GM21737 (cell line): ENCODE results near the gene NRARP.

Experiments used
- ATAC-seq: cut with Tn5 transposase; IDR thresholded peaks from one replicate; pipeline ENCODE4 v1.9.1; 2021; ENCODE audit warnings: mild to moderate bottlenecking, moderate library complexity; ENCODE audit not compliant: unreplicated experiment

The NRARP gene

DNA sequence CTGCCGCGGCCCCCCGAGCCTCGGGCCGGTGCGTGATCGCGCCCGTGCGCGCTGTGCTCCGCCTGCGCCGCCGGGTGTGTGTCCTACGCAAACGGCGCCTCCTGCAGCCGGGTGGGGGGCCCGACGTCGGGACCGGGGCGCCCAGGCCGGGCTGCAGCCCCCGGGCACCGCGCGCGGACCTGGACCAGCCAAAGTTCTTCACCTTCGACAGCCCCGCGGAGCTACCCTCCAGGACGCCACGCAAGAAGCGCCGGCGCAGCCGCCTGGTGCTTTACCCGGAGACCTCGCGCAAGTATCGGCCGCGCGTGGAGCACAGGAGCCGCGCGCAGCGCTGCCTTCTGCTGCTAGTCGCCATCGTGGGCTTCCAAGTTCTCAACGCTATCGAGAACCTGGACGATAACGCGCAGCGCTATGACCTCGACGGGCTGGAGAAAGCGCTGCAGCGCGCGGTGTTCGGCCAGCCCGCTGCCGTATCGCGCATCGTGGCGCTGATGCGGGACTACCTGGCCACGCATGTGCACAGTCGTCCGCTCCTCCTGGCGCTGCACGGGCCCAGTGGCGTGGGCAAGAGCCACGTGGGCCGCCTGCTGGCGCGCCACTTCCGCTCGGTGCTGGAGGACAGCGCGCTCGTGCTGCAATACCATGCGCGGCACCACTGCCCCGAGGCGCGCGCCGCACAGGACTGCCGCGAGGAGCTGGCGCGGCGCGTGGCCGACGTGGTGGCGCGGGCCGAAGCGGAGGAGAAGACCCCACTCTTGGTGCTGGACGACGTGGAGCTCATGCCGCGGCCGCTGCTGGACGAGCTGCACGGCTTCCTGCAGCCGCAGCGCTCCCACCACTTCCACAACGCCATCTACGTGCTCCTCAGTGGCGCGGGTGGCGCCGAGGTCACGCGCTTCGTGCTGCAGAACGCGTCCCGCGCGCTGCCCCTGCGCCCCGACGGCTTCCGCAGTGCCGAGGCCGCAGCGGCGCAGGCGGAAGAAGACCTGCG lies 23.1 kb downstream of the NRARP start:
- no peak for ATAC-seq

DNA sequence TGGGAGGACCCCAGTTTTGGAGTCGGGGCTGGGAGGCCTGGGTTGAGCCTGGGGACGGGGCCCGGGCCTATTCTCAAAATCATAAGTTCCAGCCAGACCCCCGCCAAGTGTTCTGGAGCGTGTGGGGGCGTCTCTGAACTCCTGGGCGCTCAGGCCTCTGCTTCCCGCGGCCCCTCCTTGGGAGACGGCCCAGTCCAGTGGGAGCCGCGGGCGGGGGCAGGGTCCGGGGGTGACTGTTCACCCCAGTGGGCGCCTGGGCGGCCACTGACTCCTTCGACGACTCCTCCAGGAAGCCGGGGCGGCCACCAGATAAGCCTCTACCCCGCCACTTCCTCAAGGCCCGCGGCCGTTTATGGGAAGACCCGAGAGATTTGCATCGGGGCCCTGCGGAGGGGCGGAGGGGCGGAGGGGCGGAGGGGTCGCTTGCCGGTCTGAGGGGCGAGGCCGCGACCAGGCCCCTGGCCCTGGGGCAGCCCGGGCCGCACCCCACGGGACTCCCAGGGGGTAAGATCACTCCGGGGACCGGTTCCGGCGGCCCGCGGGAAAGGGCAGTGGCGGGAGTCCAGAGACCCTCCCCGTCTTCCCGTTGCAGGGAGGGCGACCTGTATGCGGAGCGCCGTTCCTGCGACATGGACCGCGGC lies 23.9 kb downstream of the NRARP start:
- ATAC-seq, result no peak

DNA sequence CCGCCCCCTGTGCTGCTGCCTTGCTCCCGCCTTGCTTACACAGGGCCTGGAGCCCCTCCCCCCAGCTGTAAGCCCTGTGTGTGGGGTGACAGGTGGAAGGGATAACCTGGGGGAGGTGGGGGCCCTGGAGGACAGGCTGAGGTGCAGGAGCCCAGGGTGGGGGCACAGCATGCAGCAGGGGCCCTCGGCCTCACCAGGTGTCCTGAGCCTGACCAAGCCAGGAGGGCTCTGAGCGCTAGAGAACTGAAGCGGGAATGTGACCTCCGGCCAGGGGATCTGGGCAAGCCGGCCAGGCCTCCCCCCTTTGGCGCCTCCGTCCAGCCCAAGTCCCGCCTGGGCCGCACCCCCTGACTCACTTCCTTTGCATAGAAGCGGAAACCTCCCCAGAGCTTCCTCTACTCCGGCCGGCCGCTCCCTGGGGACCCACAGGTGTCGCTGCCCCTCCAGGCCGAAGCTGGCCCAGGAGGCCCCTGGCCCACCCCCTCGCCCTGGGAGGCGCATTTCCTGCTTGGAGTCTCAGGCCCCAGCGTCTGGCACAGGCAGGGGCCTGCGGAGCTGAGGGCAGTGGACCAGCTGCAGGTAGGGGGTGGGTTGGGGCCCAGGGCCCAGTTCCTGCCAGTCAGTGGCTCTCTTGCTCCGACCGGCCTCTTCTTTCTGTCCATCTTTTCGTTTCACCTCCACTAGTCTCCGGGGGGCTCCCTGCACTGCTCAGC lies 24.6 kb downstream of the NRARP start, which contains the start of gene TOR4A:
TOR4A (plus strand) TSS at position 398 of the 713 bp plus-strand sequence. CDS start 964 bp downstream, outside the sequence.
- ATAC-seq, result peak; percentile 61

DNA sequence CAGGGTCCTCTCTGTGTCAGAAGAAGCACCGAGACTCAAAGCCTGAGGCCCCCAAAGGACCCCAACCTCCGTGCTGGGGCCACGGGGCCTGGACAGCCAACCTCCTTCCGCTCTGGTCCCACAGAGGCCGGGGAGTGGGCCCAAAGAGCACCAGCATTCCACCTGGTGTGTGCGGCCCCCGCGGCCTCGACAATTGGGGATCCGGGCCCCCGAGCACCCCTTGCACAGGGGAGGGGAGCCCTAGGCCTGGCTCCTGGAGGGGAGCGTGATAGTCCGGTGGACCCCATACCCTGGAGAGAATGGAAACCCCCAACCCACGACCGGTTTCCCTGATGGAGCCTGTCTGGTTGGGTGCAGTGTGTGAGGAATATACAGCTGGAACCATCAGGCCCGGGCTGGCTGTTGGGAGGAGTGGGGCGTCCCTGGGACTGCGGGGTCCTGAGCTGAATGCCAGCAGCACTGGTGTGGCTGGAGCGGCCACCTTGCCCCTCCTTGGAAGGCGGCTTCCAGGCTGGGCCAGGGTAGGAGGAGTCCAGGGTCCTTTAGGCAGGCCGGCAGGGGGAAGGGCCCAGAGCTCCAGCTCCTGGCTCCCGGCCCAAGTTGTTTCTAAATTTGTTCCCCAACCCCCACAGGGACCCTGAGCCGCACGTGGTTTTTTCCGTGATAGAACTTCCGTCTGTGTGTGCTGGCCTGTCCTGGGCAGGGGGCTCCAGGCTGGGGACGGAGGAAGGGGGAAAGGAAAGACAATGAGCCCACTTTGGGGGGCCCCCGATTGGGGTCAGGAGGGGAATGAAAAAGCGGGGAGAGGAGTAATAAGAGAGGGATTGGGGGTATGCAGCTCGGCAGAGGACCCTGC lies 25.4 kb downstream of the NRARP start:
- ATAC-seq, result no peak

DNA sequence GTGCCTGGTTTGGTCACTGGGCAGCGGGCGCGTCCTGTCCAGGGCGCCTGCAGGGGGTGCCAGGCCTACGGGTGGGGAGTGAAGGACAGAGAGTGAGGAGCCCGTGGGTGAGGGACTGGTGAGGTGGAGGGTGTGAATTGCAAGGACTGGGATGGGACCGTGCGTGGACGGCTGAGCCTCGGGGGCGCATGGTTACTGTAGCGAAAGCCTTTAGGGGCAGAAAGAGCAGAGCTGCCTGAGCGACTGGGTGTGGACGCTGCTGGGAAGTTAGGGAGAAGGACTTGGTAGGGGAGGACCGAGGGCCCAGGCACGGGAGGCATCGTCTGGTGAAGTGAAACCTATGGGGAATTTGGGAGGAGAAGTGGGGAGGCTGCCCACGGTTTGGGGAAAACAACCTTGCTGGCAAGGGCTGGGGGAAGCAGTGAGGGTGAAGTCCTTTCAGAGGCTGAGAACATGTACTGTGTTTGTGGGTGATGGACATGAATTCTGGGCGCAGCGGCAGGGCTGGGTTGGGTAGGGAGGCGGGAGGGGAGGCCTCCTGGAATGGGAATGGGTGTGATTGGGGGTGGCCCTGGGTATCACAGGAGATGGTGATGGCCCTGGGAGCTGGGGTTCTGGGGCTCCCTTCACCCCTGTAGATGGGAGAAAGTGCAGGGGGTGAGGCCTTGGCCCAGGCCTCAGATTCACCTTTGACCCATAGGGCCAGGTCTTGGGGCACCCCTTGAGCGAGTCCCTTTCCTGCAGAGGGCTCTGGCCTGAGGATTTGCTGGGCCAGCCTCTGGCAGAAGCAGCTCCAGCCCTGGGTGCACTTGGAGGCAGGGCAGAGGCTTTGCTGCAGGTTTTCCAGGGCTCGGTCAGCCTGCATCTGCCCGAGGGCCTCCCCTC lies 26.2 kb downstream of the NRARP start:
- ATAC-seq, result no peak

DNA sequence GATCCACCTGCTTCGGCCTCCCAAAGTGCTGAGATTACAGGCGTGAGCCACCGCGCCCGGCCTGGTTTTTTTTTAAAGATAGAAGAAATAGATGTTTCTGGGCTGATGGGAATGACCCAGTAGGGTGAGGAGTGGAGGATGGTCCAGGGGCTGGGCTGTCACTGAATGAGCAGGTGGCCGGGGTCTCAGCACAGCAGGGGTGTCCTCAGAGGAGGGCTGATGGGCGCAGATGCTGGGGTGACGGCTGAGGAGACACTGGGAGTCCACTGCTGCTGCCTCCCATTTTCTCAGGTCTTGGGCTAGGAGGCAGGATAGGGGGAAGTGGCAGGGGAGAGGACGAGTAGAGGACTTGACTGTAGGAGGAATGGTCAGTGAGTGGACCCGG lies 26.9 kb downstream of the NRARP start:
- no peak for ATAC-seq

DNA sequence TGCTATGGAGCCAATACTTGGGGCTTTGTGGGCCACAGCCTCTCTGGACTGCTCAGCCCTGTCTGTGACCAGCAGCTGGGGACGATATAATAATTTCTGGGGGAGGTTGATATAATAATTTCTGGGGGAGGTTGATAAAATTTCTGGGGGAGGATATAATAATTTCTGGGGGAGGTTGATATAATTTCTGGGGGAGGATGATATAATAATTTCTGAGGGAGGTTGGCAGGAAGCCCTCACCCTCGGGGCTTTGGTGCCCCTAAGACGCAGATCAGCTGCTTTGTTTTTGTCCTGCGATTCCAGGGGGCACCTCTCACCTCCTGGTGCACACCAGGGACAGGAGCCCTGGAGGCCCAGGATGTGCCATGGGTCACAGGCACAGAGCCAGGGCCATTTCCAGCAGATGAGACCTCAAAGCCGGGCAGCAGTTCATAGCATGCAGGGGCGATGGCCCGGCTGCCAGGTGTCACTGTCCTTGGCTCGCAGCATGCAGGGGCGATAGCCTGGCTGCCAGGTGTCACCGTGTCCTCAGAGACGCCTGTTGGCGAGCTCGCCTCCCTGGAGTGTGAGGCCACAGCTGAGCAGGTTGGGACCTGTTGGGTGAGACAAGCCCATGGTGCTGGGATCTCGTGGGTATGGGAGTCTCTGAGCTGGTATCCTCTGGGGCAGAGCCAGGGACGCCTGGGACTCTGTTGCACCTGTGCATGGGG lies 28.3 kb downstream of the NRARP start:
- no peak for ATAC-seq

DNA sequence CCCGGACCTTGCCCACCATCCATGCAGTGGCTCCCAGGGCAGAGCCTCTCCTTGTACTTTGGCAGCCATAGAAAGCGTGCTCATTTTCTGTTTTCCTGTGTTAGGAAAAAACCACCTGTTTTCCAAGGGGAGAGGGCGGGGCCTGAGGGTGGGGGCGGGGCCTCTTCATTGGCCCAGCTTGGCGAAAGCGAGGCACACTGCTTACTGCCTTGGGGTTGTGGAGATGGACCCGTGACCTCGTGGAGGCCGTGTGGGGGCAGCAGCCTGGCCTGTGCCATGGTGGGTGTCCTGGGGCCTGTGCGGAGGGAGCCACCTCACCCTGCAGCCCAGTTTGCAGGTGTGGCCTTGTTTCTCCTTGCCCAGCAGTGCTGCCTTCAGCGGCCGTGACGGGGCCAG lies 29.0 kb downstream of the NRARP start:
- no peak for ATAC-seq

DNA sequence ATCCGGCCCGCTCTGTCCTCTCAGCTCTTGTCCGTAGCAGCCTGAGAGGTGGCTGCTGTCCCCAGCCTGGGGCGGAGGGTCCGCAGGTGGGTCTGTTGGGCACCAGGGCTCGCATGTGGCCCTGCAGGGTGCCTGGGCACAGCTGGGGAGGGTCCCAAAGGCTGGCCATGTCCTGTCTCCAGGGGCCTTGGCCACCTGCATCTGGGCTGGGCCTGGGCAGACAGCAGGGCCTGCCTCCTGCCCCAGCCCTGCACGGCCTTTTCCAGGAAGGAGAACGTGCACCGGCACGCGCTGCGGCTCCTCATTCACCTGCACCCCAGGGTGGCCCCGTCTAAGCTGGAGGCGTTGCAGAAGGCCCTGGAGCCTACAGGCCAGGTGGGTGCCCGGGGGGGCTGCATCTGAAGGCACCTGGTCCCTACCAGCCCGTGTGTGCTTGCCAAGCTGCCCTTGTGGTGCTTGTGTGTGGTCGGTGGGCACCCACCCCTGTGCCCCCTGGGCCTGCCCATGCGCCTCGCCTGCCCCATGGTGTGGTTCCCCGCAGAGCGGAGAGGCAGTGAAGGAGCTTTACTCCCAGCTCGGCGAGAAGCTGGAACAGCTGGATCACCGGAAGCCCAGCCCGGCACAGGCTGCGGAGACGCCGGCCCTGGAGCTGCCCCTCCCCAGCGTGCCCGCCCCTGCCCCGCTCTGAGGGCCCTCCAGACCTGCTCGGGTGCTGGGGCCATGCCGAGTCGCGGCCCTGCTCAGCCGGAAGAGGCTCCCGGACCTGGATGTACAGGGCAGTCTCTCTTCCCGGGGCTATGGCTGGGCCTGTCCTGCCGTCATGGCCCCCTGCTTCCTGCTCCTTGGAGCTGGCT lies 29.6 kb downstream of the NRARP start:
- ATAC-seq, result no peak

DNA sequence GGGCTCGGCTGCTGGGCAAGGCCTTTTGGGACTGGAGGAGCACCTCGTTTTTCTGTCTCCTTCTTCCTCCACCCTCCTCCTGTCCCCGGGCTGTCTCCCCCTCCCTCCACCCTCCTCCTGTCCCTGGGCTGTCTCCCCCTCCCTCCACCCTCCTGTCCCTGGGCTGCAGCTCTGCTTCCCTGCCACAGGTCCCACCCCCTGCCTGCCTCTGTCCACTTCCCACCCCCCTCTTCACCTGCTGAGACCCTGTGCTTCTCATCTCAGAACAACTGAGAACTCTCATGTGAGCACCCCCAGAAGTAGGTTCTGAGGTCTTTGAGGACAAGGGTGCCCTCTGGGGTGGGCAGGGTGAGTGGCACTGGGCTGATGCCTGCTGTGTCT lies 30.4 kb downstream of the NRARP start:
- ATAC-seq, result no peak

DNA sequence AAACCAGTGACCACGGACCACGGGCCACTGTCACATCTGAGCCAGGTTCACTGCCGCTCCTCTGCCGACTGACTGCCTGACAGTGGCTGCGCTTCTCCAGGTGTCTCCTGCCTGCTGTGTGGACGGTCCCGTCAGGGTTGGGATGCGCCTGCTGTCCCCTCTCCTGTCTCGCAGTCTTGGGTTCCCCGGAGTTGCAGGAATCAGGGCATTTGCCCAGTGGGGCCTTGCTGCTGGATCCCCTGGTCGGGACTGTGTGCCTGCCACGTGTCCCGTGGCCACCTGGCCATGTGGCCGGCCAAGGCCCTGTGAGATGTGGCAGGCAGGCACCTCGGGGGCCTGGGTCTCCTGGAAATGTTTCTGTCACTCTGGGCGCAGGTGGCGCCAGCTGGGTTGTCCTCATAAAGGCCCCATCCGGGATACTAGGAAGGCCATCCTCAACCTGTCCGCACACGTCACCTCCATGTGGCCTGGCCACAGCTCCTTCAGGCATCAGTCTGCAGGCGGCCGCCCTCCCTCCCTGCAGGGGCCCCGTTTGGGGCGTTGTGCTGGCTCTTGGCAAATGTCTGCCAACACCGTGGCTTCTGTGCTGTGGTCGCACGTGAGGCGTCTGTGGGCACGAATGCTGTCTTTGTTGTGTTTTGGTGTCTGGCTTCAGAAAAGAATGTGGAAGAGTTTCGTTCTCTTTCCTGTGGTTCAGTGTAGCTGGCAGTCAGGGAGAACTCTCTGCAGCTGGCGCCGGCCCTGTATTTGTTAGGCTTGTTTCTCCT lies 31.0 kb downstream of the NRARP start:
- ATAC-seq, result no peak

DNA sequence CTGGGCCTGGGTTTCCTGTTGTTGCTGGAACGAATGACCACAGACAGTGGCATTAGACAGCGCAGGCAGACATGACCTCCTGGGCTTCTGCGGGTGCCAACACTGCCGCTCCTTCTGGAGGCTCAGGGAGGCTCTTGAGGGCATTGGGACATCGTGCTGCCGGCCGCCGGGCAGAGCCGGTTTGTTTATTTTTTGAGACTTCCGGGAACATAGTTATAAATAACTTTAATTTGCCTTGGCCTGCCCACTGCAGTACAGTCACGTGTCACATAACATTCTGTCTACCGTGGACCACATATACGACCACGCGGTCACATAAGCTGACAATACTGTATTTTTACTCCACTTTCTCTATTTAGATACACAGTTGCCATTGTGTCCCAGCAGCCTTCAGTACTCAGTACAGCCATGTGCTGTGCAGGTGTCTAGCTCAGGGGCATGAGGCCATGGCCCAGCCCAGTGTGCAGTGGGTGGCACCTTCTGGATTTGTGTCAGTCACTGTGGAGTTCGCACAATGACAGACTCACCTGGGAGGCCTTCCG lies 32.8 kb downstream of the NRARP start:
- ATAC-seq, result no peak

DNA sequence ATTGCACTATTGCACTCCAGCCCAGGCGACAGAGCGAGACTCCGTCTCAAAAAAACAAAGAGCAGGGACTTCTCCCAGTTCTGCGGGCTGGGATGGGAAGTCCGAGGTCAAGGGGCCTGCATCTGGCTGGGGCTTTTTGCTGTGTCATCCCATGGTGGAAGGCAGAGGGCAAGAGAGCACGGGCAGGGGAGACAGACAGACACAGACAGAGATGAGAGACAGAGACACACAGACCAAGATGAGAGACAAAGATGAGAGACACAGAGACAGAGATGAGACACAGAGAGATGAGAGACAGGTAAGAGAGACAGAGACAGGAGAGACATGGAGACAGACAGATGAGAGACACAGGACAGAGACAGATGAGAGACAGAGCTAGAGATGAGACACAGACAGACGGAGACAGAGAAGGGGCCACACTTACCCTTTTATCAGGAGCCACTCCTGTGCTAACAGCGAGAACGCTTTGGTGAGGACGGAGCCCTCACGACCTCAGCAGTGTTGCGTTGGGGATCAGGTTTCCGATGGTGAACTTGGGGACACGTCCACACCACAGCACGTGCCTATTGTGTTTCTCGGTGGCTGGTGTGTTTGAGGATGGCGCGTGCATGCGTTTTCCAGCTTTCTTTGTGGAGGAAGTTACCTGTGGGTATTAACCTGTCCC lies 33.4 kb downstream of the NRARP start:
- ATAC-seq, result no peak

DNA sequence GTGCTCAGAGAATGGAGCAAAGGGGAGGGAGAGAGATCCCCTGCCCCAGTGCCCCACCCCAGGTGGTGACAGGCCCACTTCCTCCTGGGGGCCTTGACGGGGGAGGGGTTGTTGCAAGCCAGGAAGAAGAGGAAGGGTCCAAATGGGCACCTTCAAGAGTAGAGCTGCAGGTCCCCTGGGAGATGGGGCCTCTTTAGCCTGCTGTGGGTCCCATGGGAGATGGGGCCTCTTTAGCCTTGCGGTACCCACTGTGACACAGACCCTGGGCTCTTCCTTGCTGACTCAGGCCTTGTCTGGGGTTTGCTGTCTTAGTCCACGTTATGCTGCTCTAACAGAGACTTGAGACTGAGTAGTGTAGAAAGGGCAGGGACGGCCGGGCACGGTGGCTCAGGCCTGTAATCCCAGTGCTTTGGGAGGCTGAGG lies 34.1 kb downstream of the NRARP start:
- no peak for ATAC-seq

DNA sequence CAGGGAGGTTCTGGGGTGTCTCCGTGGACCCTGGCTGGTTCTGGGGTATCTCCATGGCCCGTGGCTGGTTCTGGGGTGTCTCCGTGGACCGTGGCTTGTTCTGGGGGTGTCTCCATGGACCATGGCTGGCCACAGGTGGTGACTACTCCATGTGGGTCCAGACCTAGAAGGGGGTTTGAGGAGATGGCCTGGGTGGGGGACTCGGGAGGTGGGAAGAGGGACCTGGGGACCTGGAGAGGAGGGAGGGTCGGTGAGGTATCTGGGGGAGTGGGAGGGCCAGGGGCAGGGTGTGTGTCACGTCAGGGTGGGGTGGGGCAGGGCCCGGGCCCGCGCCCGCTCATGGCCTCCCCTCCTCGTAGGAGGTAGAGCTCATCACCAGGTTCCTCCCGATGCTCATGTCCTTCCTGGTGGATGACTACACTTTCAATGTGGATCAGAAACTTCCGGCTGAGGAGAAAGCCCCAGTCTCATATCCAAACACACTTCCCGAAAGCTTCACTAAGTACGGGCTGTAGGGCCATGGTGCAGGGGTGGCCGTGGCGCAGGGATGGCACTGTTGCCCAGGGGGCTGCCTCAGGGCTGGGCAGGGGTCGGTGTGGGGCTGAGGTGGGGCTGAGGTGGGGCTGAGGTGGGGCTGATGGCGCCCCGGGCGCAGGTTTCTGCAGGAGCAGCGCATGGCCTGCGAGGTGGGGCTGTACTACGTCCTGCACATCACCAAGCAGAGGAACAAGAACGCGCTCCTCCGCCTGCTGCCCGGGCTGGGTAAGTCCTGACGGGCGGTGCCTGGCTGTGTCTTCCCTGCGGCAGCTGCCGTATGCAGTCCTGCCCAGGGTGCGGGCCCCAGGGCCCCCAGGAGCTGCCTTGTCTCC lies 35.3 kb downstream of the NRARP start:
- ATAC-seq, result no peak

DNA sequence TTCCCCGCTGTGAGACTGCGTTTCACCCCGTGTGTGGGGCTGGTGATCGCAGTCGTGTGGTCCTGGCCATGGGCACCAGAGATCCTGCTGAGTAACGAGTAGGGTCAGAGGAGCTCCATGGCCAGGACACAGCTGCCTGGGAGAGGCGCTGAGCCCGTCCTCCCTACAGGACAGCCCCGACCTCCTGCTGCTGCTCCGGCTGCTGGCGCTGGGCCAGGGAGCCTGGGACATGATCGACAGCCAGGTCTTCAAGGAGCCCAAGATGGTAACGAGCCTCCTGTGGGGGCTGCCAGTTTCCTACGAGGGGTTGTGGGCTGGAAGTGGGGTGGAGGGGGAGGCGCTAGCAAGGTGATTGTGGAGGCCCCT lies 35.9 kb downstream of the NRARP start:
- ATAC-seq, result no peak
